GM04503 (cell line): ENCODE measurements around the gene EXOG.

Experiments
- DNase-seq: peaks from one replicate; pipeline ENCODE4 v3.0.0-alpha.2; 2012; ENCODE audit warnings: low read depth

EXOG gene, protein sequence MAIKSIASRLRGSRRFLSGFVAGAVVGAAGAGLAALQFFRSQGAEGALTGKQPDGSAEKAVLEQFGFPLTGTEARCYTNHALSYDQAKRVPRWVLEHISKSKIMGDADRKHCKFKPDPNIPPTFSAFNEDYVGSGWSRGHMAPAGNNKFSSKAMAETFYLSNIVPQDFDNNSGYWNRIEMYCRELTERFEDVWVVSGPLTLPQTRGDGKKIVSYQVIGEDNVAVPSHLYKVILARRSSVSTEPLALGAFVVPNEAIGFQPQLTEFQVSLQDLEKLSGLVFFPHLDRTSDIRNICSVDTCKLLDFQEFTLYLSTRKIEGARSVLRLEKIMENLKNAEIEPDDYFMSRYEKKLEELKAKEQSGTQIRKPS

DNA sequence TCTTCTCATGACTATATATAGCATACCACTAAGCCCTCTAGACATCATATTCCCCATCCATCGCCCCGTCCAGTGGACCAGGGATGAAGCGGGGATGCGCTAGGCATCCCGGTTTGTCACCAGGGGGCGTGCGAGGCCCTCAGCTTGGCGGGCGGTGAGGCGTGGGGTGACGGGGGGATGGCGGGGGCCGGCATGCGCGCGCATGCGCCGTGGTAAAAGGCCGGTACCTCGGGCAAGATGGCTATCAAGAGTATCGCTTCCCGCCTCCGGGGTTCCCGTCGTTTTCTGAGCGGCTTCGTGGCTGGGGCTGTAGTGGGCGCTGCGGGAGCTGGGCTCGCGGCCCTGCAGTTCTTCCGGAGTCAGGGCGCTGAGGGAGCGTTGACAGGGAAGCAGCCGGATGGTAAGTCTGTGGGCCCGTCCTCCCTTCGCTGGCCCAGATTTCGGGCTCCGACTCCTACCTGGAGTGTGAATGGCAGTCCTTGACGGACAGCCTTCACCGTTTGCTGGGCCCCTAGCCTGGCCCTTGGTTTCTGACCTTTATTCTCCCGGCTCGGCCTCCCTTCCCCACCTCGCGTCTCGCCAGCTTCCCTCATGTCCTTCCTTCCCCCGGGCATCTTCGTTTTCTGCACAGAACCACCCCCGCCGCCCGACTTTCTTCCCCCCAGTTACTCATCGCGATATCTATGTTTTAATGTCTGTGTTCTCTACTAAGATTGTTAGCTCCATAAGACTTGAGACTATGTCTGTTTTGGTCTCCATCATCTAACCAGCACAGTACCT is at the start of gene EXOG:
TSS of gene EXOG (plus strand) at position 210 of the 780 bp plus-strand sequence. CDS start at position 238, 28 bp downstream.
- peak; percentile 37 for DNase-seq

DNA sequence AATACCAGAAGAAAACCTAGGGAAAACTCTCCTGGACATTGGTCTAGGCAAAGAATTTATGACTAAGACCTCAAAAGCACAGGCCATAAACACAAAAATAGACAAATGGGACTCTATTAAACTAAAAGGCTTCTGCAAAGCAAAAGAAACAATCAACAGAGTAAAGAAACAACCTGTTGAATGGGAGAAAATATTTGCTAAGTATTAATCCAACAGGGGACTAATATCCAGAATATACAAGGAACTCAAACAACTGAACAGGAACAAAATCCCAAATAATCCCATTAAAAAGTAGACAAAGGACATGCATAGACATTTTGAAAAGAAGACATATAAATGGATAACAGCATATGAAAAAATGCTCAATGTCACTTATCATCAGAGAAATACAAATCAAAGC is 49.3 kb upstream of the EXOG start:
- no peak for DNase-seq

DNA sequence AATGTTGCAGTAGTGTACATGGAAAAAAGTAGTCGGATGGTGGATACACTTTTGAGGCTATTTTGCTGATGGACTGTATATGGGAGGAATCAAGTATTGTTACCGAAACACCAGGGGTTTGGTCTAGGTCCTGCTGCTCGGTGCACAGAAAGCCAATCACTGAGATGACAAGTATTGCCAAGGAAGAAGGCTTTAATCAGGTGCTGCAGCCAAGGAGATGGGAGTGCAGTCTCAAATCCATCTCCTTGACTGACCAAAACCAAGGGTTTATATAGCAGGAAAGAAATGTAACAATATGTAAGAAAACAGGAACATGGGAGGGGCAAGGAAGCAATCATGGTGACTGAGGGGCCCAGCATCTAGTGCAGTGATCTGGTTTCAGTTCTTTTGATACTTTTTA is 45.3 kb upstream of the EXOG start:
- no peak for DNase-seq

DNA sequence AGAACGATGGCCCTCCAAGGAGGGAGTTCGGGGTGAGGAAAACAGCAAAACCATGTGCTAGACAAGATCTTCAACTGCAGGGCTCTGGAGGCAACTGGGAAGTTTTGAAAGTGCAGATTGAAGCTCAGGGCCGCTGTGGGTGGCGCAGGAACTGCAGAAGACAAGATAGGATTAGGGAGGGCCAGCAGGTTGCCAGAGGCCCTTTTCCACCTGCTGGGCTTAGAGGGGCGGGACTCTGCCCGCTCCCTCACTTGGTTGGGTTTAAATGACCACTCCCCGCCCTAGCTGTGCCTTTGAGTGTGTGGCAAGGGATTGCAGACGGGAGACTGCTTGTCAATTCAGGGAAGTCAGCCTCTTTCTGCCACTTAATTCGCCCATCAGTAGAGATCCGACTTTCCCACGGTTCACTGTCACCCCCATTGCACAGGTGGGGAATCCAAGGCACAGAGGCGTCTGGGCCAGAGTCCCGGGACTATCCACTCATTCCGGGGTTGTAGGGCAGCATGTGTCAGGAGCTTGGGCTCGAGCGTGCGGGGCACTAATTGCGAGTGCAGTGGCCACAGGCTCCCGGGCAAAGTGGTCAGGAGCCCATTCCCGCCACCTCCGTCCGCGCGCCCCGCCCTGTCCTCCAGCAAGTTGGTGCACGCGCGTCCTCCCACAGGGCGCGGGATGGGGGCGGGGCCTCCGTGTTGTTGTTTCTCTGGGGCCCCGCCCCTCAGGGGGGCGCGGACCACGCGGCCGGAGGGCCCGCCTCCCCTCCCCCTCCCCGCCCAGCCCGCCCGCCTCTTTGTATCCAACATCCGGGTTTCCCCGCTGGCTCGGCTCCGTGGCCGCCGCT is 42.8 kb upstream of the EXOG start, which contains the start of gene ACVR2B:
TSS of gene ACVR2B (plus strand) at position 816 of the 838 bp plus-strand sequence. CDS start 433 bp downstream, outside the sequence.
- no peak for DNase-seq

DNA sequence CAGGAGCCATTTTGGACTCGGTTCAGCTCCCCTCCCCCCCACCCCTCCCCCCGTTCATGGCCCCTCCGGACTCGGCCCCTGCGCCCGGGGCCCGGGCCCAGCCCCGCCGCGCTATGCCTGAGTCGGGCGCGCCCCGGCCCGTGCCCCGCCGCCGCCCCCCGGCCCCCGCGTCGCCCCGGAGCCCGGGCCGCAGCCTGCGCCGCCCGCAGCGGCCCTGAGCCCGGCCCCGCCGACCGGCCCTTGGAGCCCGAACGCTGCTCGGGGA is 42.3 kb upstream of the EXOG start:
- no peak for DNase-seq

DNA sequence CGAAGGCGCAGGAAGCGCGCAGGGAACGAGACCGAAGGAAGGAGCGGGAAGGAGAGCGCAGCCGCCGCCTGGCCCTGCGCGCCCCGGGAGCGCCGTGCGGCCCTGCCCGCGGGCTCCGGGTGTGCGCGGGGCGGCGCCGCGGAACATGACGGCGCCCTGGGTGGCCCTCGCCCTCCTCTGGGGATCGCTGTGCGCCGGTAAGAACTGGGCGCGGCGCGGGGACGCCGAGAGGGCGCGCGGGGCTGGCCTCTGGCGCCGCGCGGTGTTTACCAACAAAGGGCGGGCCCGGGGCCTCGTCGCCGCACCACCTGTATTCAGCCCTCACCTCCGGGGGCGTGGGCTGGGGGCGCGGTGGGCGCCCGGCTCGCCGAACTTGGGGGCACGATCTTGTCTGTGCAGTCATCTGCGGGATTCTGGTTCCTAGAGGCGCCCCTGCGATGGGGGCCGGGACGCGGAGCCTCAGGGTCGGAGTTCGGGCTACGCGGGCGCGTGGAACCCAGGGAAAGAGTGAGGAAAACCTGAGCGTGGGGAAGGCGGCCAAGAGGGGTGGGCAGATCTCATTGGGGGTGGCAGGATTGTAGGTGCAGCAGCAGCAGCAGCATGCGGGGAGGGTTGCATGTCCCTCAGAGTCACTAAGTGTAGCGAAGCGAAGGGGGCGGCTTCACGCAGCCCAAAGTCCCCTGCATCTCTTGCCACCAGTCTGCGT is 41.8 kb upstream of the EXOG start:
- no peak for DNase-seq

DNA sequence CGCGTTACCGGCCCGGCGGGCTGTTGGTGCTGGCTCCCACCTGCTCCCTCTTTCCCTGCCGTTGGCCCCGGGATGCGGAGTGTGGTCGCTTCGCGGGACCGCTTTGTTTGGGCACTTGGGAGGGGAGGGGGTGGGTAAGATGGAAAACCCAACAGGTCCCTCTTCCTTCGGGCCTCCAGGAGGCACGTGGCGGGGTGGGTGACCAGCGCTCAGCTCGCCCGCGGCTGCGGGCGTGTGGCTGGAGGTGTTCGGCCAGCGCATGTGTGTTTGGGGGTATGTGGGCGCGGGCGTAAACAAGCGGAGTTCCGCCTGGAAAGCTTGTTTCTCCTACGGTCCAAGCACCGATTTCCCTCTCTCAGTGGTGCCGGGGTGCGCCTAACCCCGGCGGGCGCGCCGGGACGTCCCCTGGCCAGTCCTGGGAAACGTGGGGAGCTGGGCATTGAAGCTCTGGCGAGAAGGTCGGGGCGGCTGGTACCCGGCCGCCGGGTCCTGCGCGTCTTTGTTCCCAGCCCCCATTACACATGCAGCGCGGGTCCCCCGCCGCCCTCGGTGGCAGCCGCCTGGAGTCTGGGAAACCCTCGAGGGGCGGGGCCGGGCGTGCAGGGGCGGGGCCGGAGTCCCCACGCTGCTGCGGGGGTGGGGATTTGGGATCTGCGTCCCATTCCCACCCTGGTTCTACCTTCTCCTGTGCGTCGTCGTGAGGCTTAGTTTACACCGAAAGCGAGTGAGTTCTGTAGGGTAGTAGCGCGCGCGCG is 41.1 kb upstream of the EXOG start:
- no peak for DNase-seq

DNA sequence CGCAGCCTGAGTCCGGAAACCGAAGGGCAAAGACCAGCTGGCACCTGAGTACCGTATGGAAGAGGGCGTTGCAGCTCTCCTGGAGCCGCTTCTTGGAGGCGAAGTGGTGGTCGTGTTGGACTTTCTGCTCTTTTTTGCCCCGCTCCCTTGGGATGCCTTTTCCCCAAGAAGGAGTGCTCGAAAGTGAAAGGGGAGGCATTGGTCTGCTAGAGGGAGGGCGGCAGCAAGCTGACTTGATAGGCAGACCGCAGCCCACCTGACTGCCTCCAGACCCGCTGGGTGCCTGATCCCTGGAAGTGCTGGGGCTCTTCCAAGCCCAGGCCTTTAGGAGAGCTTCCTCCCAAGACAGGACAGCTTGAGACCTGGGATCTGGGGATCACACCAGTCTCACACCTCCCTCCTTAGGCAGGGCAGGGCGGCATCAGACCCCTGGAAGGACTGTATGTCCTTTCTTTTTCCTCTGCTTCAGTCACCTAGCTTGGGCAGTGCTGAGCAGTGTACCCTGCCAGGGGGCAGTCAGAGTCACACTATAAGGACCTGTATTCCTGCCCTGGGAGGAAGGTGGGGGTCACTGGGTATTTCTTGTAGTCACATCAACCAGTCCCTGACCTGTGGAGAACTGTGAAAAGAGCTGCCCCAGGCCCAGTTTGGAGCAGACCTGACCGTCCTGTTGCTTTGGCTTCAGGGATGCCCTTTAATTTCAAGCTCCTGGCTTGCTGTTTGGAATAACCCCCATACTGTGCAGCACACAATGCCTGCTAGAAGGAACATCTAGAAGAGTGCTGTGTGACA is 40.3 kb upstream of the EXOG start:
- DNase-seq: no peak

DNA sequence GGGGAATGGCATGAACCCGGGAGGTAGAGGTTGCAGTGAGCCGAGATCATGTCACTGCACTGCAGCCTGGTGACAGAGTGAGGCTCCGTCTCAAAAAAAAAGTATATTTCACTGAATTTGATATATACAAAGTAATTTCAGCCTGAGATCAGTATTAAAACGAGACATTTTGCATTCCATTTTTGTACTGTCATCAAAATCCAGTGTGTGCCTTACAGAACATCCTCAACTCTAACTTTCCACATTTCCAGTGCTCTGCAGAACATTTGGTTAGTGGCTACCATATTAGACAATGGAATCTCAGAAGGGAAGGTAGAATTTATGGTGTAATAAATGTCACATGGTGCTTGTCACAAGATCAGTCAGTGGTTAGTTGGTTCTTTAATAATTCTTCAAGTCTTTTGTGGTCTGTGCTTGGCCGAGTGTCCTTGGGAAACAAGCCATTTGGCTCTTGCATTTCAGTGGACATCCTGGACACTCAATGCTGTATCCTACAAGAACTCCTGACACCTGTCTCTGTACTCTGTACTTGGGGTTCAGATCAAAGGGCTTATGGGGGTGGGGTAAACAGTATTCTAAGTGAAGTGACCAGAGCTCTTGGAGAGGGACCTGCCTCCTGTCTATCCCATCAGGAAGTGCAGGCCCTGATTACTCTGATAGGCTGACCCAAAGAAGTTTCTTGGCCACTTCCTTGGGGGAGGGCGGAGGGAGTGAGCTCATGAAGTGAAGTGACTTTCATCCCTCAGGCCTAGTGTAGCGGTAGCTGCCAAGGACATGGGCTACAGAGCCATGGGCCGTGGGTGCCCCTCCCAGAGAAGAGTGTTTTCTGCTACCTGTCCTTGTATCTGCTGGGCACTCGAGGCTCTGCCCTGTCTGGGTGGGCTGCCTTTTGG is 38.8 kb upstream of the EXOG start:
- DNase-seq: peak; percentile 51

DNA sequence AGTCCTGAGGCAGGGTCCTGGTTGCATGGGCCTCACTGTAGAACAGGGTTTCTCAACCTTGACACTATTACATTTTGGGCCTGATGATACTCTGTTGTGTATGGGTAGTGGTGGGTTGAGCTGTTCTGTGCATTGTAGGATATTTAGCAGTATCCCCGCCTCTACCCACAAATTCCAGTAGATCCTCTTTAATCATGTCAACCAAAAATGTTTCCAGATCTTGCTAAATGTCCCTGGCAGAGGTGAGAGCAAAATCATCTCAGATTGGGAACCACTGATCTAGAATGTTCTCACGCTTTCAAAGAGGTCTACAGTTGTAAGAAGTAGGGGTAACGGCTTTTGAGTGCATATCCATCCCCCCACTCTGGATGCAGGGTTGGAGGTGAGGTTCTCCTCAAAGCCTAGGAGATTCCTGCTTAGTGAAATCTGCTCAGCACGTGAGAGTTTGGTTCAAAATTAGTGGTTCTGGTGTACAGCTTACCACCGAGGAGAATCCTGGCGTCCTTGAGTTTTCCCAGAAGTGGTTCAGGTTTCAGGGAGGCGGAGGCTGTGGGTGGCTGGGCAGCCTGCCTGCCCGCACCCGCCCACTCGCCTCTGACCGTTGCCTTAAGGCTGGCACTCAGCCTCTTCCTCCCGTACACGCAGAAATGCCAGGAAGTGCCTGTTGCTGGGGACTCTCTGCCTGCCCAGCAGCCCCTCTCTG is 37.2 kb upstream of the EXOG start:
- no peak for DNase-seq

DNA sequence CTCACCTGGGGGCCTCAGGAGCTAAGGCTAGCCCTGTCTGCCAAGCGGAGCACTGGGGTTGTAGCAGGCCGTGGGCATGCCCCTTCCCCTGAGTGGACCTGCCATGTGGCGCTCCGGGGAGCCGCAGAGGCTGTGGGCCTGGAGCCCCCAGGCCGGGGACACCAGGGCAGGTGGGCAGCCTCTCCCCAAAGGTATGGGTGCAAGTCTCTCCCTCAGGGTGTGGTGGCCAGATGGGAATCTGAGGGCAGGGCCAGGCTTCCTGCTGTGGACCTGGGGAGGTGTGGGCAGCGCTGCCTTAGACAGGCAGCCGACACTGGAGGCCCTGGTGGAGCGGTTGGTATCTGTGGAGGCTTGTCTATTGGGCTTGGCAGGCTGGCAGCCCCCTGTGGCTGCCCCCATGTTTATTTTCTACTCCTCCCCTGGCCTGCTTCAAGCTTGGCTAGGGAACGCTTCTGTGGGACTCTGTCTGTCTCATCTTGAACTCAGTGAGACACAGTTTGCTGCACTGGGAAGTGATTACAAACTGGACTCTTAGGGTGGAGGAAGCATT is 36.6 kb upstream of the EXOG start:
- DNase-seq: no peak

DNA sequence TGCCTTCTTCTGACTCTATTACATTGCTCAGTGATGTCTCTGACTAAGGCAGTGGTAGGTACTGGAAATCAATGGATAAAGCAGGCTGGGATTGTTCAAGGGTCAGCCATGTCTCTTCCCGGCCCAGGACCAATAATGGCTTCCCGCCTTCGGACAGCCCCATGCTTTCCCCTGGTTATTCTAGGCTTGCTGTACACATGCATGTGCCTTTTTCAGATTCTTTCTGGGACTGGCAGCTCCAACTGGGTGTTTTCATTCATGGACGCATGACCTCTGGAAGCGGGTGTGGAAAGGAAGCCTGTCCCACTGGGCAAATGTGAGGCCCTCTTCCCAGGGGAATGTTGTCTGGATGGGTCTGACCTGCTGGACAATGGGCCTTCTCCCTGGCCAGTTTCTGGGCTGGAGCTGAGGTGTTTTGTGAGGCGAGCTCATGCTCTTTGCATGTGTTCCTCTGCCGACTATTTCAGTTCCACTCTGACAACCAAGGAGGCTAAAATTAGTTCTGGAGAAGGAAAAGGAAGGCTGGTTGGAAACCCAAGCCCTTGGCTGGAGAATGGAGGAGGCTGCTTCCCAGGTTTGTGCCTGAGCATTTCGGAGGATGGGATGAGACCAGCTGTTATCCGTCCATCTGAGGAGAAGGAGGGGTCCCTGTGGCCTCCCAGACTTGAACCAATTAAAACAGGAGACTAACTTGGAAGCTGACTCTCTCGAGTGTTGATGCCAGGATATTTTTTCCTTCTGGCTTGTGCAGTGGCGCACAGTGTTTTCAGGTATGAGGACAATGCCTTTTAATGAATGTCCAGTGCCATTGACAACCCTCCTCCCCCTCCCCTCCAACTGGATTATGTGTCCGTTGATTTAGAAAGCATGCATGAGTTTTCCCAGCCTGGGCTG is 35.5 kb upstream of the EXOG start:
- no peak for DNase-seq

DNA sequence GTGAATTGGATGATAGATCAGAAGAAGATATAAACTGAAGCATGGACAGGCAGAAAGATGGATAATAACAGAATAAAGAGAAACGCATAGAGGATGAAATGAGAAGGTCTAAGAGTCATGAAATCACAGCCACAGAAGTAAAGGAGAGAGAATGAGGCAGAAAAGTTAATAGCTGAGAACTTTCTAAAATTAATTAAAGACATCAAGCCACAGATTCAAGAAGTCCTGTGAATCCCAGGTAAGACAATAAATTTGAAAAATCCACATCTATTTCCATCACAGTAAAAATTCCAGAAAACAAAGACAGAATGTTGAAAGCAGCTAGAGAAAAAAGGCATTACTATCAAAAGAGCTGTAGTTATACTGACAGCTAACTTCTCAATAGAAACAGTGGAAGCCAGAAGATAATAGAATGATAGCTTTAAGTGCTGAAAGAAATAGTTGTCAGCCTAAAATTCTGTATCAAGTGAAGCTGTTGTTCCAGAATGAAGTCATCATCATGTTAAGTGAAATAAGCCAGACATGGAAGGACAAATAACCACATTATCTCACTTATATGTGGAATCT is 30.5 kb upstream of the EXOG start:
- no peak for DNase-seq

DNA sequence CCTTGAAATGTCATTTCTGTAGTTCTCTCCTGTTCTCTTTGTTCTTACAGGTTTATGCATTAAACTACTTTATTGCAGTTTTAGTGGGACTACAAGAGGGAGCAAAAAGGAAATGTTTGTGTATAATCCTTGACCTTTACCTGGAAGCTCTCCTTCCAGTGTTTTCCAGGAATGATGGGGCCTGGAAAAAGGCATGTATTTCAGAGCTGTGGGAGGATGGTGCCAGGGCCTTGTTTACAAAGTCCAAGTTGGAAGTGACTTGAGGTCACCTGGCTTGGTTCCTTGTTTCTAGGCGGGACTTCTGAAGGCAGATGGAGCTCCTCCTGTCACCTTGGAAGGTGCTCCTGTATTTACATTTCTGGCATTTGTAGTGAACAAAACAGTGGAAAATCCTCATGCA is 27.4 kb upstream of the EXOG start:
- DNase-seq: no peak

DNA sequence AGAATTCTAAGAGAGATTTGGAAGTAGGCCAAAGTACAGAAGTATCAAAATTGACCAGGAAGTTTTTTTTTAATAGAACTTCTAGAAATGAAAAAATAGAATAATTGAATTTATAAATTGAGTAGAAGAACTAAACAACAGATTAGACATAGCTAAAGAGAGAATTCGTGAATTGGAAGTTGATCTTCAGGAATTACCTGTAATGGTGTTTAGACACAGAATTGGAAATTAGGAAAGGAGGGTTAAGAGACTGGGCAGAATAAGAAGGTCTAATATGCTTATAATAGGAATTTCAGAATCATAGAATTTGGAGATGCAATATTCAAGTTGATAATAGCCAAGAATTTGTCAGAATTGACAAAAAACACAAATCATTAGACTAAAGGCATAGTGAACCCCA is 26.3 kb upstream of the EXOG start:
- no peak for DNase-seq

DNA sequence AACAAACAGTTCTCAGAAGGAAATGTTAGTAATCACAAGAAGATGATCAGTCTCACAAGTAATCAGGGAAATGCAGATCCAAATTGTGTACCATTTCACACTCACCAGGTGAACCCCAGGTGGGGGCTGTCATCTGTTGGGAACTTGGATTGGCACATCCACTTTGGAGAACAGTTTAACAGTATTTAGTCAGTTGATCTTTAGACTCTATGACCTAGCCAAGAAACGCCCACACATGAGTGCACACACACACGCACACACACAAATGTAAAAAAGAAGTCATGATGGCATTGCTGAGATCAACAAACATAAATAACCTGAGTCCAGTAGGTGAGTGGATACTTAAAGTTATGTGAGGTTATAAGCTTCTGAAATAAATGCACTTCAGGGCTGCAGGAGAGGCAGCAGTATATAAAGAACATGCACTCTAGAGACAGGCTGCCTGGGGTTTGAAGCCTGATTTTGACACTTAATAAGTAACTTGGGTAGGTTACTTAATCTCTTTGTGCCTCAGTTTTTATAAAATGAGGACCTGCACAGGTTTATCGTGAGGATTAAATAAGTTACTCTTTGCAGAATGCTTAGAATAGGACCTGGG is 24.8 kb upstream of the EXOG start:
- DNase-seq: no peak

DNA sequence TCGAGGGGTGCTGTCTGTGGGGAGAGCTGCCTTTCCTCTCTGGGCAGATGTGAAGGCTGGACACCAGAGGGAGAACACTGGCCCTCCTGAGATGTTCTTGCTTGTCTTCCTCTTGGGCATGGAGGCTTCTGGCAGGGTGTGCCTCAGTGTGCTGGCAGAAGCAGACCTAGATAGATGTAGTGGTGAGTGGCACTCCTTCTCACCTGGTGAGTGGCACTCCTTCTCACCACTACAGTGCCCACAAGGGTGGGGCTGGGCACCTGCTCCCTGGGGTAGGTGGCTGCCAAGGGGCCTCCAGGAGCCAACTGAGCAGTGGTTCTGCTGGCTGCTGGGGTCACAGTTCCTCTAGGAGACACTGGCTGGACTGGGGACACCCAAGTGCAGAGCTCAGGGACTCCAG is 23.8 kb upstream of the EXOG start:
- no peak for DNase-seq
